ENCODE data around the gene ARL8A. TPM values are rescaled to one million over a fixed set of nuclear protein-coding genes. Genes with fewer than 3 reads are reported as not detected.
"Not testable (repeated sequence)": the region's sequence is repeated elsewhere in the genome, so short reads cannot be mapped to it uniquely, and the experiment has no call there.

The ARL8A gene
- total RNA-seq, 1 donor from 2014 or later: 112 TPM

GRCh38 chr1:202146279-202146678 lies 1.7 kb upstream of the ARL8A start:
- intact Hi-C loops (cut with DNase I): no loop called here
- no peak for DNase-seq (ENCODE audit: low spot score)

DNA sequence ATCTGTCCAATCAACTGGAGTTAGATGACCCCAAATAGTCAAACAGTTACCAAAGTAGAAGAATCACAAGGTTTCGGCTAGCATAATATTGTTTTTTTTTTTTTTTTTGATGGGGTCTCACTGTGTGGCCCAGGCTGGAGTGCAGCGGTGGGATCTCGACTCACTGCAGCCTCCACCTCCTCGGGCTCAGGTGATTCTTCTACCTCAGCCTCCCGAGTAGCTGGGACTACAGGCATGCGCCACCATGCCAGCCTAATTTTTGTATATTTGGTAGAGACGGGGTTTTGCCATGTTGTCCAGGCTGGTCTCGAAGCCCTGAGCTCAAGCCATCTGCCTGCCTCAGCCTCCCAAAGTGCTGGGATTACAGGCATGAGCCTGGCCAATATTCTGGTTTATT lies 1.2 kb upstream of the ARL8A start:
- DNase-seq (ENCODE audit: low spot score); intact Hi-C loops (cut with DNase I); ATAC-seq: not testable (repeated sequence)

More at GRCh38 chr1:202146279-202146678, 1.7 kb upstream of the ARL8A start:
- ATAC-seq: no peak

DNA sequence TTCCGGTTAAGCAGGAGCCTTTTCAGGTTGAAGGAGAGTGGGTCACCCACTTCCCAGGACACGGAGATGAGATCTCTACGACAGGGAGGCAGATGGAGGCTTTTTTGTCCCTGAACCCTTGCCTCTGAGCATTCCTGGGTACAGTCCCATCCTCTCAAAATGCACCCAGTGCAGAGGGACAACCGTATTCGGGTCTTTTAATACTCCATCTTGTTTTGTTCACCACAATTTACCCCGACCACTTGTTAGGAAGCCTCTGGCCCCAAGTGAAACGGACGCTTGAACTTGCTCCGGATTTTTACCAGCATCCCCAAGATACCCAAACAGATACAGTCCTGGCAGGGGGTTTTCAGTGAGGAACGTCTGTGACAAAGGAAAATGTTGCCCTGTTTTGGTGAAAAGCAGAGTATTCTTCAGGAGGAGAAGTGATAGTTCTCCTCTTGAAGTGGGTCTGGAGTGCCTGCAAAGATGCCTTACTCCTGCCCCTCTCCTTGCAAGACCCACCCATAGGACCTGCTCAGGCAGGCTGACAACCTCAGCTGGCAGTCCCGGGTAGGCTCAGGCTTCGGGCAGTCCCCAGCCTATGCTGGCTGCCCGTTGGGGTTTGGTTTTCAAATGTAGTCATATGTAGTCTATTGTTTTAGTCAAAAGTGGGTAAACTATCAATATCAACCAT lies 669 bp upstream of the ARL8A start:
- DNase-seq (ENCODE audit: low spot score): no peak
- ATAC-seq: peak; percentile 6
- intact Hi-C loops (cut with DNase I): no loop called here

DNA sequence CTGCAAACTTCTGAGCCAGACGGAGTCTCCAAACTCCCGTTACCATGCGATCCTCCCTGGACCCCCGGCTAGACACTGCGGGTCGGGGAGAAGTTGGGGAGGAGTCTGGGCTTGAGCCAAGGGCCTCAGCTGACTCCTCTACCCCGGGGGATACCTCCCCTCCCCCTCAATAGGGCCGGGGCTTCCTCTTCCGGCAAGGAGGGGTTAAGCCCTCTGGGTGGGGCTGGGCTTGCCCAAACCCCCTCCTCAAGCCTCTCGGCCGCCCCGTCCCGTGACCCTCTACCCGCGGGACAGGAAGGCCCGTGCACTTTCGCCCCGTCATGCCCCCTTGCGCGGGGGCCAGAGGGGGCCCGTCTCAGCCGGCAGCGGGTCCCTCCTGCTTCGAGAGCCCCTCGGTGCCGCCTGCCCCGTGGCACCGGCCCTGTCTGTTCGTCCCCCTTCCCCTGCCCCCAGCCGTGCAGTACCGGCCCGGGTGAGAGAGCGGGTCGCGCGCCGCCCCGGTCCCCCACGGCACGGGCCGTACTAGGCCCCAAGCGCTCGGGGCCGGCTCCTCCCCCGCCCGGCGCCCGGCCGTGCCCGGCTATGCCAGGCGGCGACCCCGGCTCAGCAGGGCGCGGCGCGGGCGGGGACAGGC lies 652 bp downstream of the ARL8A start:
- intact Hi-C loops (cut with DNase I): no loop called here
- ATAC-seq (peak; percentile 43), DNase-seq (ENCODE audit: low spot score) (peak; percentile 74)

- intact Hi-C loops (cut with DNase I): no loop called here
- DNase-seq (ENCODE audit: low spot score) (no peak), ATAC-seq (peak; percentile 70)
These were observed 1.3 kb downstream of the ARL8A start for GRCh38 chr1:202143011-202143767.

GRCh38 chr1:202141468-202141867 lies 3.1 kb downstream of the ARL8A start:
- ATAC-seq; intact Hi-C loops (cut with DNase I); DNase-seq (ENCODE audit: low spot score): not testable (repeated sequence)

GRCh38 chr1:202140833-202141232 lies 3.7 kb downstream of the ARL8A start:
- no peak for ATAC-seq
- intact Hi-C loops (cut with DNase I): no loop called here
- no peak for DNase-seq (ENCODE audit: low spot score)

DNA sequence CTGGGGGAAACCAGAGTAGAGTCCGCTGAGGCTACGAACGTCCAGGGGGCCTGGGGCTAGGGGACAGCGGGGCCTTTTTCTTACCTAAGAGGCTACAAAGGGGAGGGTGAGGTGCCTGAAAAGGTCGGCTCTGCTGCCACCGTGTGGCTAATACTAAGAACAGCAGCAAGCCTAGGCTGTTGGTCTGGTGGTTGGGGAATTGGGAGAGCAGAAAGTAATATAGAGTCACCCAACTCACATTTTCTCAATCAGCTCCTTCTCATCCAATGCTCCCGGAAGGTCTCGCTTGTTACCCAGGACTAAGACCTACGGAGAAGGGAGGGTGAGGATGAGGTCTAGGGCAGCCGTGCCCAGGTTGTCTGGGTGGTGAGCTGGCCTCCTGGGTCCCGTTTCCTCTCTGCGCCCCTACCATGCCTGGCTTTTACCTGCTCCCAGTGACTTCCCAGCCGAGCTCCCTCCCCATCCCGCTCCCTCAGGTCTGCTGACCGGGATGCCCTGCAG lies 9.3 kb downstream of the ARL8A start:
- DNase-seq (ENCODE audit: low spot score) (peak; percentile 66), ATAC-seq (peak; percentile 52)
- intact Hi-C loops (cut with DNase I): no loop called here

DNA sequence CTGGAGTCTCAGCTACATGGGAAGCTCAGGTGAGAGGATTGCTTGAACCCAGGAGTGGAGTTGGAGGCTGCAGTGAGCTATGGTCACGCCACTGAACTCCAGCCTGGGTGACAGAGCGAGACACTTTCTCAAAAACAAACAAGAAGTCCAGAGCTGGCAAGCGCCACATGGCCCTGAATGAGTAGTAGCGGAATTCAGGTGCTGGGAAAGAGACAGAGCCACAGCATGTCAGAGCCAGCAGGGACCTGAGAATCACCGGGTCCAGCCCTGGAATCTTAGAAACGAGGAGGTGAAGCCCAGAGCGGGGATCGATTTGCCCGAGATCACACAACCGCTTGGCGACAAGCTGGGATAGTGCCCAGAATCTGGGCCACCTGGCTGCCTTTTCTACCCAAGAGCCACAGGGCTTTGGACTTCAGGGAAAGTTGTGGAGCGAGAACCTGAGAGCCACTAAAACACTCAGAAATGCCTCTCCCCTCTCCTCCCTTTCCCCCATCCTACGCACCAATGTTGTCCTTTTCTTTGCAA lies 9.8 kb downstream of the ARL8A start:
- intact Hi-C loops (cut with DNase I): no loop called here
- ATAC-seq (no peak), DNase-seq (ENCODE audit: low spot score) (no peak)

GRCh38 chr1:202133989-202134388 lies 10.5 kb downstream of the ARL8A start:
- intact Hi-C loops (cut with DNase I): no loop called here
- DNase-seq (ENCODE audit: low spot score) (no peak), ATAC-seq (no peak)

- intact Hi-C loops (cut with DNase I): no loop called here
- peak; percentile 62 for DNase-seq (ENCODE audit: low spot score)
- no peak for ATAC-seq
These were observed 11.0 kb downstream of the ARL8A start for GRCh38 chr1:202133496-202133895.

DNA sequence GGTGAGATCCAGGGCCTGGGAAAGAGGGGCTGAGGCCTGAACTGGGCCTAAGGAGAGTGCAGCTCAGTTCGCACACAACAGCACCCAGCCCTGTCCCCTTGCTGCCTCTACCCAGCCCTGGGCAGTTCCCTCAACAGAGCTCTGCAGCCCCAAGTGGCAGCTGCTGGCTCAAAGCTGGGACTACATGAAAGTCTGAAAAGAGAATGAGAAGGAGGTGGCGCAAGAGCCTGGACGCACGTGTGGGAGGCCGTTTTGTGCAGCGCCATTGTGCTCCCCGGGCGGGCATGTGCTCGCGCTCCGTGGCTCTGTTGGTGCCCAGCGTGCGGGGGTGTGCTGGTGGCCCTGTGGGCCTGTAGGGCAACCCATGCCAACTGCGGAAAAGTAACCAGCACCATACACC lies 11.5 kb downstream of the ARL8A start:
- peak; percentile 85 for DNase-seq (ENCODE audit: low spot score)
- intact Hi-C loops (cut with DNase I): no loop called here
- ATAC-seq: peak; percentile 59

DNA sequence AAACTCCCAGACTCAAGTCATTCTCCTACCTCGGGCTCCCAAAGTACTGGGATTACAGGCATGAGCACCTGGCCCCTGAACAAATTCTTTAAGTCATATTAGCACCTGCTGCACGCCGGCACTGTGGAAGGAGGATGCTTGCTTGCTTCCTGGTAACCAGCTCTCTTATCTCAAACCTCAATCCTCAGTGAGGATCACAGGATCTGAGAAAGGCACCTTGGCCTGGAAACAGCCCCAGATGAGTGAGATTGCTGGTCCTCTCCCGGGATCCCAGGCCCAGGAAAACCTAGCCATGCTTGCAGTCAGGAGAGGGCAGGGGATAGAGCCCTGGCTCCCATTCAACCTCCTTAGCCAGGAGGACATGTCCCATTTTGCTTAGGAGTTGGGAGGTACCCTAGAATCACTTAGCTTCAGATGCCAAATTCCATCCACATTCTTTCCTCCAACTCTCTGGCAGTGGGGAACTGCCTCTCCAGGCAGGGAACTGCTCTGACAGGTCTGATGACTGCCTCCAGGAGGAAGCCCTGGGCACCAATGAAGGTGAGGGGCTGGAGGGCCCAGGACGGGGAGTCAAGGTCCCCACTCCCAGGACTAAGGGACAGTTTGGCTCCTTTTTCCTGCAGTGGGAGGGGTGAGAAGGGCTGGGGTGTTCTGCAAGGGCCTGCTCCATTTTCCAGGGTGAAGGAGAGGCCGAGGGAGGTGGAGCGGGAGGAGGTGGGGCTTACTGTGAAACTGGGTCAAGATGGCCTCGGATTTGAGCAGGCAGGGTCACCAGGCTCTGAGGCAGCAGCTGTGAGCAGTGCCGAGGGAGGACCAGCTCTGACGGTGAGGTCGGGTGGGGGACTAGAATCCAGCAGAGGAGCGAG lies 12.3 kb downstream of the ARL8A start:
- ATAC-seq (peak; percentile 85), DNase-seq (ENCODE audit: low spot score) (peak; percentile 79)
- intact Hi-C loops (cut with DNase I): no loop called here

DNA sequence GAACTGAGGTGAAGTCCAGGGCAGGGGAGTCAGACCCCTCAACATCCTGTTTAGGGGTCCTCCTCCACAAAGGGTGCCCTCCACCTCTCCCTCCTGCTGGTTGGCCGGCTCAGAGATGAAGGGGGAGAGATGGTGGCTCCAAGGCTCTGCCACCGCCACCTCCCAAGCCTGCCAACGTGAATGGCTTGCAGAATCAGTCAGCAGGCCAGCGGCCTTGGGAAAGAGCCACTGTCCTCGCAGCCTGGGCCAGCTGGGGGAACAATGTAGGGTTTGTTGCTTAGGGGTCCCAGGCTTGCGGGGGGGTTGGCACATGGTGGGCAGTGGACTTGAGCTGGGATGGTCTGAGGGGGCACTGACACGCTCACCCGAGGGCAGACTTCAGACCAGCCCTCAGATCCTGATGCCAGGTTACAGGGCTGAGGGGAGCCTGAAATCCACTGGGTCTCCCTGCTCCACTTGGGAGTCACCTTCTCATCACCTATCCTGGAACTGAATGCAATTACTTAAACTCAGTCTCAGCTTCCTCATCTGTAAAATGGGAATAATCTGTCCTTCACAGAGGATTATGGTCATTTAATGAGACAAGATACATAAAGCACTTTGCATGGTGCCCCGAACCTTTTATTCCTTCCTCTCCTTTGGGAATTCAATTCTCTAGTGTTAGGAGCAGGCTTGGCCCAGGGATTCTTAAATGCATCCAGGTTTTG lies 13.6 kb downstream of the ARL8A start:
- DNase-seq (ENCODE audit: low spot score) (peak; percentile 75), ATAC-seq (peak; percentile 5)
- intact Hi-C loops (cut with DNase I): no loop called here

- peak; percentile 49 for ATAC-seq
These were observed 14.2 kb downstream of the ARL8A start for GRCh38 chr1:202130297-202130721.

GRCh38 chr1:202129453-202130296 lies 14.9 kb downstream of the ARL8A start:
- ATAC-seq: peak; percentile 1
- intact Hi-C loops (cut with DNase I): no loop called here
- DNase-seq (ENCODE audit: low spot score): peak; percentile 69

More at GRCh38 chr1:202130297-202130721, 14.2 kb downstream of the ARL8A start:
- intact Hi-C loops (cut with DNase I): no loop called here
- DNase-seq (ENCODE audit: low spot score): peak; percentile 85
